HG02973 (cell line): ENCODE results near the gene CP.
"Not testable (repeated sequence)": the region's sequence is repeated elsewhere in the genome, so short reads cannot be mapped to it uniquely, and the experiment has no call there.

ENCODE experiments used
- ATAC-seq: cut with Tn5 transposase; IDR thresholded peaks from one replicate; pipeline ENCODE4 v1.9.1; 2021; ENCODE audit warnings: moderate library complexity; ENCODE audit not compliant: unreplicated experiment

Gene CP

DNA sequence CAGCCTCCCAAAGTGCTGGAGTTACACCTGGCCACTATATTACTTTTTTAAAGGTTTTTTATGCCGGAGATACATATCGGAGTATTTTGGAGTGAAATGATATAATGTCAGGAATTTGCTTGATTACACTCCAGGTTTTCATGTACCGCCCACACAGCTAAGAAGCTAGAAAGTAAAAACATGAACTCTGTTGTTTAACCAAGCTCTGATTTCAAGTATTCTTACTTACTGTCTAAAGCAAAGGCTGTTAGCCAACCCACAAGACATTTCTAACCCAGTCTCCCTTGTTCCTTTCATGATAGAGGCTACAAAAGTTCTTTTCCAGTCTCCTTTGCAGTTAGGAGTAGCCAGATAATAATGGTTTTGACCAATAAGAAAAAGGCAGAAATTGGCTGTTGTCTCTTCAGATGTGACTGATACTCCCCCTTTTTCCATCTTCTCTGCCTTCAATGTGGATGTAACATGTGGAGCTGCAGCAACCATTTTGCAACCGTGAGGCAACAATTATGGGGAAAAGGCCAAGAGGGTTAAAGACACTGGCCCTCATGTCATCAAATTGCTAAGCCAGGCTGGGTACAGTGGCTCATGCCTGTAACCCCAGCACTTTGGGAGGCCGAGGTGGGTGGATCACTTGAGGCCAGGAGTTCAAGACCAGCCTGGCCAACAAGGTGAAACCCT lies 6.1 kb upstream of the CP start:
- no peak for ATAC-seq

DNA sequence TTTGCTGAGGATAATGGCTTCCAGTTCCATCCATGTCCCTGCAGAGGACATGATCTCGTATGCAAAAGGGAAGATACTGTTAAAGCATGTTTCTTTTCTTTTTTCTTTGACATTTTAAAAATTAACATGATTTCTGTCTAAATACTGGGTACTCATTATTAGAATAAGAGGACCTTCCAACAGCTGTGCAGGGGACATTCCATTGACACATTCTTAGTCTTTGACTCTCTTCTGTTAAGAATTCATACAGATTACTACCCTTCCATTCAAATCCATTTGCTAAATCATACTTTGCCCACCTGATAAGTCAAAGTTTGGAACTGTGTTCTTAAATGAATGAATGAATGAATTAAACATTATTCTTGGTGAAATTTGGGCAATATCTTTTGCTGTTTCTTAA lies 5.1 kb upstream of the CP start:
- ATAC-seq: no peak

DNA sequence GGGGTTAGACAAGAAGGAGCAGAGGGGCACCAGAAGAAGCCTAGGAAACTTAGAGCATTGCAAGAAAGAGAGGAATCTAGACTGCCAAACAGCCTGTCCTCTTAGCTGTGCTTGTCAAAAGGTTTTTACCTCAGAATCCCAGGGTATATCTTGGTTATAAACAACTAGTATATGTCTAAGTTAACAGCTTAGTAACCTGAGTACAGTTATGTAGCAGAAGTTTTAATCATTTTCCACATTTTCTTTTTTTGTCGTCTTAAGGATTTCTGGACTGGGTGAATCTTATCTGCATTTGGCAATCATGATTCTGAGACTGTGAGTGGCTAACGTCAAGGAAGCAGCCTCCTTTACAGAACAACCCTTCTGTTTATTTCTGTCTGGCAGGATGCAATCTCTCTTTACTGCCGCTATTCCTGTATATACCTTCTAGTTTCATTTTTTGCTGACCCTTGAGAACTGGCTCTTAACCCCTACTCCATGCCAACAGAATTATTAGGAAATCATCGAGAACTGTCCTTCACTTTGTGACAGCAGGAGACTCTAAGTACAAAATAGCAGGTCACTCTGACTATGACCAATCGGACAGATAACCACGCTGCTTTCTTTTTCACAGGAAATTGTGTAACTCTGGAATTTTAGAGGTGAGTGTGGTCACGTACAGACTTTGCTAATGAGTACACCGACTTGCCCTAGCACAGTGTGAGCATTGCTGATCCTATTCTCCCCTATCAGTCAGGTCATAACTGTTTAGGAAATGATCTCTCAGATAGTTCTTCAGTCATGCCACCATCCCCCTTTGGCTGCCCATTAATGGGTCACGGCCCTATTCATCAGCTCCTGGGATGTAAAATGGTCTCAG lies 3.3 kb upstream of the CP start:
- peak; percentile 98 for ATAC-seq

DNA sequence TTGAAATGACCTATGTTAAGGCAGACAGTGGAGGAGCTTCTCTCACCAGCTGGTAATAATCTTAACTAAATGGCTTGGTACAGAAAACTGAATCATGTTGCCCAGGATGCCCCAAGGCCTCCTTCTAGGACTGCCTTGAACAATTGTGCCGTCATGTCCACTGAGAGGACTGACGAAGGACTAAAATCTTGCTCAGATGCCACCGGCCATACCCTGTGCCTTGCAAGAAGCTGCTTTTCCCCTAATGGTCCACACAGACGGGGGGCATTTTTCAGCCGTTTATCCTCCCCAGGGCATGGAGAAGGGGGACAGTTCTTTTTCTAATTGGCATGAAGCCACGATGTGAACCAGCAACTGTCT lies 1.8 kb upstream of the CP start:
- no peak for ATAC-seq

DNA sequence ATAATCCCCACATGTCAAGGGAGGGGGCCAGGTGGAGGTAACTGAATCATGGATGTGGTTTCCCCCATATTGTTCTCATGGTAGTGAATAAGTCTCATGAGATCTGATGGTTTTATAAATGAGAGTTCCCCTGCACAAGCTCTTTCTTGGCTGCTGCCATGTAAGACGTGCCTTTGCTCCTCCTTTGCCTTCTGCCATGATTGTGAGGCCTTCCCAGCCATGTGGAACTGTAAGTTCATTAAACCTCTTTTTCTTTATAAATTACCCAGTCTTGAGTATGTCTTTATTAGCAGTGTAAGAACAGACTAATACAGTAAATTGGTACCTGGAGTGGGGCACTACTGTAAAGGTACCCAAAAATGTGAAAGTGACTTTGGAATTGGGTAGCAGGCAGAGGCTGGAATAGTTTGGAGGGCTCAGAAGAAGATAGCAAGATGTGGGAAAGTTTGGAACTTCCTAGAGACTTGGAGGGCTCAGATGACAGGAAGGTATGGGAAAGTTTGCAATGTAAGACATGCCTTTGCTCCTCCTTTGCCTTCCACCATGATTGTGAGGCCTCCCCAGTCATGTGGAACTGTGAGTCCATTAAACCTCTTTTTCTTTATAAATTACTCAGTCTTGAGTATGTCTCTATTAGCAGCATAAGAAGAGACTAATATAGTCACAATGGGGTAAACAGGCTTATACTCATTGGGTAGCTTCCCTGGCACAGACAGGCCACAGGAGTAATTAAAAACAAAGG lies 2.1 kb downstream of the CP start:
- ATAC-seq: not testable (repeated sequence)

DNA sequence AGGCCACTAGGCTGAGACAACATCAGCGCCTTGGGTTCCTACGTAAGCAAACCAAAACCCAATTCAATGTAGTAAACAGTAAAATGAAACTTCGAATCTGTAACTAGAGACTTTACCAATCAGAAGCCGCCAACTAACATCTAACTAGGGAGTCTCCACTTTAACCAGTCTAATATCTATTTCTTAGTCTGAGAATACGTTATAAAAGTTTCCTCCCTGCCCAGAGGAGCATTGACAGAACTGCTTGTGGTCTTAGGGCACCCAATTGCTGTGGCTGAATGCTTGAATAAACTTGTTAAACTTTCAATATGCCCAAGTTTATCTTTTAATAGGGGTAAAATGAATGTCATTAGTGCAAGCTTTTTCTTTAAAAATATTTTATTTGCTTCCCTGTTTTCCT lies 4.3 kb downstream of the CP start:
- ATAC-seq: no peak

DNA sequence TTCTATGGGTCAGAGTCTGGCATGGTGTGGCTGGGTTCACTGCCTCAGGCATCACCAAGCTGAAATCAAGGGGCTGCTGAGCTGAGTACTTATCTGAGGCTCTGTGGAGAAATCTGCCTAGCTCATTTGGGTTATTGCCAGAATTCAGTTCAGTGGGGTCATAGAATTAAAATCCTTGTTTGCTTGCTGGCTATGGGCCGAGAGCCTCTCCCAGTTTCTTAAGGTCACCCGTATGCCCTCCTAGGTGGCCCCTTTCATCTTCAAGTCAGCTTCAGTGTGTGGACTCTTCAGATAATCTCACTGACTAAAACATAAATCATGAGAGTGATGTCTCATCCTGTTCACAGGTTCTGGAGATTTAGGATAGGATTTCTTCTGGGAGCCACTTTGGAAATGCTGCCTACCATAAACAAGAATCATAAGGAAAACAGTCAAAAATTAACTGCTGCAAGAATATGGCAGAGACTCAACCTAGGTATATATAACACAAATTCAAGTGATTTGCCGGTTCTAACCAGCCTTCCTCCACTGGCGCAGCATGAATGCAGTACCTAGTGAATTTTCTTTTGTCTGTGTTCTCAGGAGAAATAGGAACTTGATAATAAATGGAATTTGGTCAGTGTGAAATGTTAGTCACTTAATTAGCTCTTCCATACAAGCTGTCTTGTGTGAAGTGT lies 5.3 kb downstream of the CP start:
- ATAC-seq: no peak

DNA sequence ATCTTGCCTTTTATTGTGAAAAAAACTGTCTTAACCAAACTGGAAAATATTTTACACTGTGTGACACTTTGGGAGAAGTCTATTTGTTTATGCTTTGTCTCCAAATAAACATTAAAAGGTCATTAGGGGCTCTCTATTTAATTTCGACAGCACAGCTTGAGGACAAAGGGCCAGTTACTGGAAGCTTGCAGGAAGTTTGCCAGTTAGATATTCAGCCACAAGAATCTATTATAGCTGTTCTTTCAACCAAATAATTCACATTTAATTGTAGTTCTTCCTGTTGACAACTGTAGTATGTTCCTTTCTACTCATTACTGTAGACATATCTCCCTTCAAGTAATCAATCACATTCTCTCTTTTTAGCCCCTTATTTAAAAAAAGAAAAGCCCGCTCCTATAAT lies 6.1 kb downstream of the CP start:
- no peak for ATAC-seq

DNA sequence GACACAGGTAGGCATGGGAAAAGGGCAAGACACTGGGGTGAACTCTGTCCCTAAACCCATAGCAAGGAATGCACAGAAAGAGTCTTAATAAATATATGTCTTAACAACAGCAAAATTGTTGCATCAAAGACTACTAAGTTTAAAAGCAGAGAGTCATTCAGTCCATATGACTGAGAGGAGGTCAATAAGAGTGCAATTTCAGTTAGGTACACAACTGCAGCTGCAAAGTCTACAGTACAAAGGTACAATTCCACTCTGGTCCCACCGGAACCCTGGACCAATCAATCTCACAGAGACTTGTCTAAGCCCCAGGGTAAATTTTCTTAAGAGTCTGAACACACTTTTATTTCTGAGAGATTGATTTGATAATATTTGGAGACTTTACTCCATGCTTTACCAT lies 6.9 kb downstream of the CP start:
- no peak for ATAC-seq

DNA sequence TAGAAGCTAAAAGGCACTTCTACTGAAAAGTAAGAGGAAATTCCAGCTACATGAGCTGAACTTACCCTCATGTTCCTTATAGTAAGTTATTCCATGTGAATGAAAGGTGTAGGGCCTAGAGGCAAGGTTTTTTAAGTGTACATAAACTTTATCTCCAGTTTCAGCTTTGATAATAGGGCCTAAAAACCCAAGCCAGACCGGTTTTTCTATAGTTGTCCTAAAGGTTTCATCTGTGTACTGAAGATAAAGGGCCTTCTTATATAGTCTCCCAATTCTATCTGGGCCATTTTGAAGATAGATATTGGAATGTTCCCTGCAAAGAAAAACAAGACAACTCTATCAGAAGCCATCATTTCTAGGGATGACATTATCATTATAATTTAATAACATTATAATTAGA lies 9.2 kb downstream of the CP start:
- ATAC-seq: no peak

DNA sequence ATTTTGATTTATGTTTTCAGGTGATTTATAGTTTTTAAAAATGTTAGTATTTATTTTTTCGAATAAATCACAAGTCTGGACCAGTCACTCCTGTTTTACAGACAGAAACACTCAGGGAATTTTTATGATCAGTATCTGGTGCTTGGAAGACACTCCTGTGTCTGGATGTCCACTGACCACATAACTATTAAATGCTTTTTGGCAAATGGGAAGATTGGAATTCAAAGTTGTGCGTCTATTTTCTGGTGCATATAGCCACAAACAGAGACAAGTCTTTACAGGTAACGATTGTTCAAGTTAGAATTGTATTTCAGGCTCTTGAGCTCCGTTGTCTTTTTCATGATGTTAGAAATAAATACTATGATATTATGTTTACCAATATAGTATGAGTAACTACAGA lies 12.2 kb downstream of the CP start:
- ATAC-seq: no peak

DNA sequence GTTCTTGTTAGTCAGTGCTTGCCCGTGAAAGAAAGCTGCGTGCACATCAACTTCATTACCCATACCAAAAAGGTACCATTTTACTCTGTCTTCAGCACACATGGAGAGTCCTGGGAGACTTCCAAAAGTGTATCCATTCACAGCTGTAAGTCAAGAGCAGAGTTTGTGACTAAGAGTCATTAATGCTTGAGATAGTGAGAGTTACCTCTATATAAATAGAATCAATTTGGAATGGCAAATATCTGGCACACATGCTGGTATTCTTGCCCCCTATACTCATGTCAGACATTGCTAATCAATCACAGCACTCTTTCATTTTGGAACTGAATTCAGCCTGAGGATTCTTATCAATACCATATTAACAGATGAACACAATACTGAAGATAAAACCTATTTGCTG lies 14.2 kb downstream of the CP start:
- ATAC-seq: no peak

DNA sequence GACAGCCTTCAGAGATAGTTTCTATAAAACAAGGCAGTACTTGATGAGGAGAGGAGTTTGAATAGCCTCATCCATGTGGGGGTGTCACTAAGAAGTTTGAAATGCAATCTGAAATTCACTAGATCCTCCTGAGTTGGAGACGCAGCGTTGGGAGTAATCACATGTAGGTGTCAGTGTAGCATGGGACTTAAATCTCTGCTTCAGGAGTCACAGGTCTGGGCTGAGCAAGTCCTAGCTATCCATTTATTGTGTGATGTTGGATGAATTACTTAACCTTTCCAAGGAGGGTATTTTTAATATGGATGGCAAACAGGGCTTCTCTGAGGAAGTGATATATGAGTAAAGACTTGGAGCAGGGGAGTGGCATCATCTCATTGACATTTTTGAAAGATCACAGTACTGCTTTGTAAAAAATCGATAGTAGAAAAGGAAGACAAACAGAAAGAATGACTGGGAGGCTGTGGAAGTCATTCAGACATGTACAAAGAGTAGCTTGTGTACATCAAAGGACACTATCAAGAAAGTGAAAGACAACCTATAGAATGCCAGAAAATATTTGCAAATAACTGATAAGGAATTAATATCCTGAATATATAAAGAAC lies 17.1 kb downstream of the CP start:
- ATAC-seq: no peak

DNA sequence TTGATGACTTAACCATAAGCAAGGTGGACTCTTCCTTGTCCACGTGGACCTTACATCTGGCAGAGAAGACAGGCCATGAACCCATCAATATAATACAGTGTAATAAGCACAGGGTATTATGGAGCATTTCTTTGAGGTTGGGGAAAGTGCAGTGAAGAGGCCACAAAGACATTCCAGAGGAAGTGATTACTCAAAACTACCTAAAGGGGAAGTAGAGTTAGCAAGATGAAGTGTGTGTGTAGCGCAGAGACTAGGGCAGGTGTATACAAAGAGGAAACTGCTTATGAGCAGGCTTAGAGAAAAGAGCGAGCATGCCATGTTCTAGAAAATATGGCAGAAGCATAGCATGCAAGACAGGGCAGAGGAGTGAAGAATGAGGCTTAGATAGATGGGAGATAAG lies 17.9 kb downstream of the CP start:
- ATAC-seq: peak; percentile 99

DNA sequence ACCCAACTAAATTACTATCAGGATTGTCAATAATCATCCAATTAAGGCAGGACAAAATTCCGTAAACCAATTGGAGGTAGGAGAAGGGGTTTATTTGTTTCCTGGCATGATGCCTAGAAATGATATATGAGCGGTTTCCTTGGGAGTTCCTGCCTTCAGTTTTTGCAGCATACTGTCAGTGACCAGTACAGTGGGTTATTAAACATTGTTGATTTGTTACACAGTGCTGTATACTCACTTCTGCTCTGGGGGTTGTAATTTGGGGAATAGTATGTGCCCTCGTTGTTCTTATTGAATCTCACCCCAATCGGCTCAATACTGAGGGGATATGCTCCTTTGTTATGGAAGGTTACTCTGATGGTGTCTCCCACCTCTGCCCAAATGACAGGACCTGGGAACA lies 22.2 kb downstream of the CP start:
- ATAC-seq: no peak

DNA sequence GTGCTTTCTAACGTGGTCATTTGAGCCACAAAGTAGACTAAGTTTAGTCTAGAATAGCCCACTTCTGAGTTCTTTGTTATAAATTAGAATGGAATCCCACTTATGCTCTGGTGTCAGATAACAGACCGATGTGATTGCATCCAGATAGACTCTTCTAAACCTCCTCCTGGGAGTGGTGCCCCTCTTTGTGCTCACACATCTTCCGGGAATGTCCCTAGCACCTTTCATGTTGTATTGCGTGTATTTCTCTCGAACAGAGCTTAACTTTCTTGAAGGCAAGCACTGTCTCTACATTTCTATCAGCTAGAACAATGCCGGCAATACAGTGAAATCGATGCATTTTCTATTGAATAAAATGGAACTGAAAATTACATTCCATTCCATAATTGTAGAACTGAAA lies 23.0 kb downstream of the CP start:
- ATAC-seq: no peak

DNA sequence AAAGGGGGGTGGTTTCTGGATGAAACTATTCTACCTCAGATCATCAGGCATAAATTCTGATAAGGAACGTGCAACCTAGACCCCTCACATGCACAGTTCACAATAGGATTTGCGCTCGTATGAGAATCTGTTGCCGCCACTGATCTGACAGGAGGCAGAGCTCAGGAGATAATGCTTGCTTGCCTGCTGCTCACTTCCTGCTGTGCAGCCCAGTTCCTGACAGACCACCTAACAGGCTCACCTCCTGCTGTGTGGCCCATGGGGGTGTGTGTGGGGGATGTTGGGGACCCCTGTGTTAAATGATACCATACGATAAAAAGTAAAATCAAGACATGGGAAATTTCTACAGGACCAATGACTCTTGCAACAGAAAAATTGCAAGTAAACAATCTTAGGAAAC lies 24.0 kb downstream of the CP start:
- no peak for ATAC-seq

DNA sequence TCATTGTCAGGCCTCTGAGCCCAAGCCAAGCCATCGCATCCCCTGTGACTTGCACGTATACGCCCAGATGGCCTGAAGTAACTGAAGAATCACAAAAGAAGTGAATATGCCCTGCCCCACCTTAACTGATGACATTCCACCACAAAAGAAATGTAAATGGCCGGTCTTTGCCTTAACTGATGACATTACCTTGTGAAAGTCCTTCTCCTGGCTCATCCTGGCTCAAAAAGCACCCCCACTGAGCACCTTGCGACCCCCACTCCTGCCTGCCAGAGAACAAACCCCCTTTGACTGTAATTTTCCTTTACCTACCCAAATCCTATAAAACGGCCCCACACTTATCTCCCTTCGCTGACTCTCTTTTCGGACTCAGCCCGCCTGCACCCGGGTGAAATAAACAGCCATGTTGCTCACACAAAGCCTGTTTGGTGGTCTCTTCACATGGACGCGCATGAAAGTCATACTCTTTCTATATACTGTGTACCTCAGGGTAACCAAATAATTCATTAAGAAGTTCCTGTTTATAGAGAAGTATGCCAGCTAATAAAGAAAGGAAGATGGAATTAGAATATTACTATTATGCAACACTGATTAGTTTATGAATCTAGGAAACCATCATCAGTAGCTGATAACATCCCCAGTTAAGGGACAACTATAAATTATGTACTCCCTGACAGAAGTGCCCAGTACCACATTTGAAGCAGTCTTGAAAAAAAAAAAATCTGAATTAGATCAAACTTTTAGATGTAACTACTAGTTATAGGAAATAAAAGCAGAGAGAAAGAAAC lies 24.6 kb downstream of the CP start:
- ATAC-seq: not testable (repeated sequence)

DNA sequence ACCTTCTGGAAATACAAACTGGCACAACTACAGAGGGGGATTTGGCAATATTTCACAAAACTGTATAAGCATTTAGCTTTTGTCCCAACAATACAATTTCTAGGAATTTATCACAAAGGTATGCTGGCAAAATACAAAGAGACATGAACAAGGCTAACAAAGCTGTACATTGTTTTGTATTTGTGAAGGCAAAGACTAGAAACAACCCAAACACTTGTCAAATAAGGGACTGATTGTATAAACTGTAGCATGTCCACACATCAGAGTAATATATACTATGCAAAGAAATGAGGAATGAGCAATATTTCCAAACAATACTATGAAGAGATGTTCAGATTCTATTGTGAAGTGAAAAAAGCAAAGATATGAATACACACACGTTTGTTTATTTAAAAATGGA lies 26.4 kb downstream of the CP start:
- no peak for ATAC-seq

DNA sequence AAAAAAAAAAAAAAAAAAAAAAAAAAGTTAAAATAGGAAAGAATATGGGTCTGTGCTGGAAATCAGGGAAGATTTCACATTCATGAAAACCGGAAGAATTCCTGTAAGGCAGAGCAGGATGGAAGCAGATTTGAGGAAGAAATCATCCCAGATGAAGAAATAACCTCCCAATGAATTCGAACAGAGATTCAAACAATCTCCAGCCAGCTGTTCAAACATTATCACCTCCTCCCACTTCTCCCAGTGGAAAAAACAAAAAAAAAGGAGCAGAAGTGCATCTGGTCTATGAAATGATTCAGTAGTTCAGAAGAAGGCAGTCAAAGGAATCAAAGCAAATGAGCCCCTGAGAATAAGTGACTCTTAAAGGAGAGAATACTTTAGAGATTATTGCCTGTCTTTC lies 33.1 kb downstream of the CP start:
- ATAC-seq: no peak
